Measurements from ENCODE around the gene FABP3. TPM values are rescaled to one million over a fixed set of nuclear protein-coding genes. Genes with fewer than 3 reads are reported as not detected.
A peak's percentile ranks its signal among the peaks of the same experiment; 100 is the strongest.

The FABP3 gene
- polyA plus RNA-seq, 3 donors = not detected

DNA sequence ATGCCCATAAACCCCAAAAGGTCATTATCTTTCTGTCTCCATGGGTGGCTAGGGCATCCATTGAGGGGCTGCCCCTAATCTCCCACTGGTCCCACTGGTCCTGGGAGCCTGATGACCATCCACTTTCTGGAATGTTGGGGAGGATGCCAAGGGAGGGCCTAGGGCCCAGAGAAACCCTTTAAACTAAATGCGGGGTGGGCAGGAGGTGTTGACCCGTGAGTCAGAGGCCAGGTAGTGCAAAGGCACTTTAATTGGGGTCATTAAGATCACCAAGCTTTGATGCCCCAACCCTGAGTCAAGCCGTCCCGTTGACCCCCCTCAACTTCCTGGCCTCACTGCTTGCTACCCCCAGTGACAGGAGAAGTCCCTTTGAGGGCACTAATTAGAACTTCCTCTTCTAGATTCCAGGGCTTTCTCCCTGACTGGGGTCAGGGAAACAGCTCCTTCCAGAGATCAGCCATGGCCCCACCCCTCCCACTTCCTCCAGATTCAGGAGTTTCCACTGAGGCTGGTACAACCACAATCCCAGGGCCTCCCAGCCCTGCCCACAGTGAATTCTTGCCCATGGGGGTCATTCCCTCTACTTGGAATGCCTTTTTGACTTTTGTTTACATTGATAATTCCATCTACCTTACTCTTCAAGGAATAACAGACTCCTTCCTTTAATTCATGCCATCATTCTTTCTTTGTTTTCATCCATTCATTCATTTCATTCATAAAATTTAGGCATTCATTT is 24.7 kb upstream of the FABP3 start:
- TF ChIP-seq, protein P1, sequence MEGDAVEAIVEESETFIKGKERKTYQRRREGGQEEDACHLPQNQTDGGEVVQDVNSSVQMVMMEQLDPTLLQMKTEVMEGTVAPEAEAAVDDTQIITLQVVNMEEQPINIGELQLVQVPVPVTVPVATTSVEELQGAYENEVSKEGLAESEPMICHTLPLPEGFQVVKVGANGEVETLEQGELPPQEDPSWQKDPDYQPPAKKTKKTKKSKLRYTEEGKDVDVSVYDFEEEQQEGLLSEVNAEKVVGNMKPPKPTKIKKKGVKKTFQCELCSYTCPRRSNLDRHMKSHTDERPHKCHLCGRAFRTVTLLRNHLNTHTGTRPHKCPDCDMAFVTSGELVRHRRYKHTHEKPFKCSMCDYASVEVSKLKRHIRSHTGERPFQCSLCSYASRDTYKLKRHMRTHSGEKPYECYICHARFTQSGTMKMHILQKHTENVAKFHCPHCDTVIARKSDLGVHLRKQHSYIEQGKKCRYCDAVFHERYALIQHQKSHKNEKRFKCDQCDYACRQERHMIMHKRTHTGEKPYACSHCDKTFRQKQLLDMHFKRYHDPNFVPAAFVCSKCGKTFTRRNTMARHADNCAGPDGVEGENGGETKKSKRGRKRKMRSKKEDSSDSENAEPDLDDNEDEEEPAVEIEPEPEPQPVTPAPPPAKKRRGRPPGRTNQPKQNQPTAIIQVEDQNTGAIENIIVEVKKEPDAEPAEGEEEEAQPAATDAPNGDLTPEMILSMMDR (IDR thresholded peaks at IDR 0.05) = no peak
- no peak overlapping the region for H3K27ac Mint-ChIP-seq
- H3K27me3 ChIP-seq (ENCODE audit: control insufficient read depth in 2 of 2, insufficient read depth in 2 of 2, low read length in 2 of 2) = no peaks in the 10 kb centered on the region

DNA sequence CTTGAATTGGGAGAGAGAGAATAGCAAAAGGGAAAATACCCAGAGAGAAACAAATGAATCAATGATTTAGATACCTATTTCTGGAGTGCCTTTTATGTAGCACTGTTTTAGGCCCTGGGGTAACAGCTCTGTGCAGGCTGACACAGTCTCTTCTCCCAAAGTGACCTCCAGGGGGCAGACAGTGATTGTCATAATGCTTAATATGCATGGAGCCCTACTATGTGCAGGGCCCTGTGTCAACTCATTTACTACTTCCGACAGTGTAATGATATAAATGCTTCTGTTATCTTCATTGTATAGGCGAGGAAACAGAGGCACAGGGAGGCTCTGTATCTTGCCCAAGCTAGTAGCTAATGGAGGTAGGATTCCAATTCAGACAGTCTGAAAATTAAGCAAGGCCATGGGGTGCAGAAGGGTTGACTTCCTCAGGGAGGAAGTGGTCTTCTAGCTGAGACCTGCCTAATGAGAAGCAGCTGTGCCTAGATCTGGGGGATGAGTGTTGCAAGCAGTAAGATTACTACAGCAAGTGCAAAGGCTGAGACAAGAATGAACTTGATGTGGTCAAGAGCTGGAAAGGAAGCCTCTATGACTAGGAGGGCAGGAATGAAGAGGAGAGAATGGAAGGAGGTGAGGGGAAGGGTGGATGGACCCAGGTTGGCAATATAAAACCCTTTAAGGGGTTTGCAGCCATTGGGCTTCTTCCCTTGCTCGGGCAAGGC is 23.9 kb upstream of the FABP3 start:
- TF ChIP-seq, protein P1 (IDR thresholded peaks at IDR 0.05) = peak; percentile 52
- H3K9me3 ChIP-seq (replicated peaks in 1 of 2; ENCODE audit: control insufficient read depth in 1 of 2, insufficient read depth in 1 of 2, low read length in 2 of 2) = no peaks in the 10 kb centered on the region
- peak overlapping the region in 3 of 7 donors; percentile 31 to 58 (median 46) for H3K27ac Mint-ChIP-seq
- H3K27me3 ChIP-seq (ENCODE audit: control insufficient read depth in 2 of 2, insufficient read depth in 2 of 2, low read length in 2 of 2) = no peaks in the 10 kb centered on the region
- no peak overlapping the region for H3K4me2 ChIP-seq (replicated peaks; ENCODE audit: extremely low read depth, low read length, poor library complexity, severe bottlenecking)
- no peaks in the 10 kb centered on the region for H3K36me3 Mint-ChIP-seq
- peaks cover 43% of the 10 kb centered on the region for H3K4me1 Mint-ChIP-seq
- peaks cover 19 to 39% of the 10 kb centered on the region in 2 donors for H3K4me1 ChIP-seq (ENCODE audit: control insufficient read depth in 1 of 2, insufficient read depth in 2 of 2, low read length in 2 of 2)
- no peaks in the 10 kb centered on the region for H4K20me1 ChIP-seq (ENCODE audit: insufficient read depth, low read length)
- H3K79me2 ChIP-seq (ENCODE audit: insufficient read depth, low read length) = no peaks in the 10 kb centered on the region
- H3K4me3 ChIP-seq (replicated peaks in 1 of 3; ENCODE audit: low read depth in 2 of 3, low read length in 3 of 3) = no peak overlapping the region
- H3K9me3 Mint-ChIP-seq = no peaks in the 10 kb centered on the region
- H3K27me3 Mint-ChIP-seq (ENCODE audit: low read depth in 3 of 3) = peaks cover 3 to 4% (median 3%) of the 10 kb centered on the region in 3 donors
- DNase-seq = peak in 1 of 3 donors; percentile 10
- H3K9ac ChIP-seq (ENCODE audit: insufficient read depth, low read length, poor library complexity, severe bottlenecking) = no peak overlapping the region
- intact Hi-C loops (cut with micrococcal nuclease) = loop anchor here (2.0 to 5.0 kb wide), 2 partner anchors 26 to 151 kb away; no protein-coding TSS in a partner anchor
- no peak overlapping the region for H2AFZ ChIP-seq (ENCODE audit: insufficient read depth, low read depth, low read length, poor library complexity, severe bottlenecking)
- H3K36me3 ChIP-seq (replicated peaks in 1 of 2; ENCODE audit: control insufficient read depth in 1 of 2, insufficient read depth in 2 of 2, low read length in 2 of 2) = no peaks in the 10 kb centered on the region
- no CpG with 5 or more reads among the region's 3 CpGs for WGBS (ENCODE audit: insufficient coverage)
- no peak overlapping the region for H3K4me3 Mint-ChIP-seq
- H3K27ac ChIP-seq (ENCODE audit: low read depth in 1 of 2, low read length in 2 of 2) = no peak overlapping the region

More for the DNA sequence above, 24.7 kb upstream of the FABP3 start:
- Histone ChIP-seq H3K4me1 (ENCODE audit: control insufficient read depth in 1 of 2, insufficient read depth in 2 of 2, low read length in 2 of 2) (peaks cover 19 to 39% of the 10 kb centered on the region in 2 donors), H3K9ac (ENCODE audit: insufficient read depth, low read length, poor library complexity, severe bottlenecking) (no peak overlapping the region), H2AFZ (ENCODE audit: insufficient read depth, low read depth, low read length, poor library complexity, severe bottlenecking) (no peak overlapping the region), H3K36me3 (replicated peaks in 1 of 2; ENCODE audit: control insufficient read depth in 1 of 2, insufficient read depth in 2 of 2, low read length in 2 of 2) (no peaks in the 10 kb centered on the region), H3K4me3 (replicated peaks in 1 of 3; ENCODE audit: low read depth in 2 of 3, low read length in 3 of 3) (no peak overlapping the region), H3K4me2 (replicated peaks; ENCODE audit: extremely low read depth, low read length, poor library complexity, severe bottlenecking) (no peak overlapping the region), H3K79me2 (ENCODE audit: insufficient read depth, low read length) (no peaks in the 10 kb centered on the region), H3K27ac (ENCODE audit: low read depth in 1 of 2, low read length in 2 of 2) (no peak overlapping the region), H3K9me3 (replicated peaks in 1 of 2; ENCODE audit: control insufficient read depth in 1 of 2, insufficient read depth in 1 of 2, low read length in 2 of 2) (no peaks in the 10 kb centered on the region), H4K20me1 (ENCODE audit: insufficient read depth, low read length) (no peaks in the 10 kb centered on the region)
- Mint-ChIP-seq H3K4me3 (no peak overlapping the region), H3K4me1 (peaks cover 43% of the 10 kb centered on the region), H3K36me3 (no peaks in the 10 kb centered on the region), H3K9me3 (no peaks in the 10 kb centered on the region), H3K27me3 (ENCODE audit: low read depth in 3 of 3) (peaks cover 3 to 4% (median 3%) of the 10 kb centered on the region in 3 donors)
- intact Hi-C loops (cut with micrococcal nuclease) = loop anchor here (2.0 to 5.0 kb wide), 2 partner anchors 25 to 150 kb away; no protein-coding TSS in a partner anchor
- no peak for DNase-seq
- 33% methylated on average over 3 of the region's 4 CpGs for WGBS (ENCODE audit: insufficient coverage)
